Panc1 (cell line): ENCODE data around the gene FAM118A.
"Not testable (repeated sequence)": the region's sequence is repeated elsewhere in the genome, so short reads cannot be mapped to it uniquely, and the experiment has no call there.

Source experiments
- POLR2AphosphoS5 ChIP-seq: IDR thresholded peaks from 2 replicates; pipeline ENCODE4 v1.6.1; 2012; ENCODE audit warnings: mild to moderate bottlenecking, low read depth, low read length, moderate library complexity
- TCF7L2 ChIP-seq: IDR thresholded peaks from 2 replicates; pipeline ENCODE4 v1.6.1; 2011; ENCODE audit warnings: mild to moderate bottlenecking, low read depth, low read length, inconsistent platforms
- TF ChIP-seq, protein P1 (sequence below): fragments of 450-650 bp; IDR thresholded peaks from 2 replicates; pipeline ENCODE4 v1.5.1; 2017; ENCODE audit warnings: mild to moderate bottlenecking
- TF ChIP-seq, protein P2 (sequence below), 2 experiments: IDR thresholded peaks; 2 replicates each; pipeline ENCODE4 v1.6.1; 2011 to 2012; ENCODE audit warnings: low read depth in 2 of 2, control low read depth in 1 of 2, low read length in 1 of 2, mild to moderate bottlenecking in 1 of 2, moderate library complexity in 1 of 2; ENCODE audit not compliant: insufficient read depth in 1 of 2

DNA sequence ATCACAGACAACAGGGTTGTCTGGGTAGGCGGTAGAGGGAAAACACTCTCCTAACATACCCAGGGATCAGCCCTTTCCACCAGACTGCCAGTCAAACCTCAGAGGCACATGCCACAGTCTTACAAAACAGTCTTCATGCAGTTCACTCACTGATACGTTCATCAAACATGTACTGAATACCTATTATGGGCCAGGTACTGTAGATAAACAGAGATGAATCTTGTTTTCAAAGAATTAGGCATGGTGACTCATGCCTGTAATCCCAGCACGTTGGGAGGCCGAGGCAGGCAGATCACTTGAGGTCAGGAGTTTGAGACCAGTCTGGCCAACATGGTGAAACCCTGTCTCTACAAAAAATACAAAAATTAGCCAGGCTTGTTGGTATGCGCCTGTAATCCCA lies 43.0 kb downstream of the FAM118A start:
- TF ChIP-seq, protein P1, sequence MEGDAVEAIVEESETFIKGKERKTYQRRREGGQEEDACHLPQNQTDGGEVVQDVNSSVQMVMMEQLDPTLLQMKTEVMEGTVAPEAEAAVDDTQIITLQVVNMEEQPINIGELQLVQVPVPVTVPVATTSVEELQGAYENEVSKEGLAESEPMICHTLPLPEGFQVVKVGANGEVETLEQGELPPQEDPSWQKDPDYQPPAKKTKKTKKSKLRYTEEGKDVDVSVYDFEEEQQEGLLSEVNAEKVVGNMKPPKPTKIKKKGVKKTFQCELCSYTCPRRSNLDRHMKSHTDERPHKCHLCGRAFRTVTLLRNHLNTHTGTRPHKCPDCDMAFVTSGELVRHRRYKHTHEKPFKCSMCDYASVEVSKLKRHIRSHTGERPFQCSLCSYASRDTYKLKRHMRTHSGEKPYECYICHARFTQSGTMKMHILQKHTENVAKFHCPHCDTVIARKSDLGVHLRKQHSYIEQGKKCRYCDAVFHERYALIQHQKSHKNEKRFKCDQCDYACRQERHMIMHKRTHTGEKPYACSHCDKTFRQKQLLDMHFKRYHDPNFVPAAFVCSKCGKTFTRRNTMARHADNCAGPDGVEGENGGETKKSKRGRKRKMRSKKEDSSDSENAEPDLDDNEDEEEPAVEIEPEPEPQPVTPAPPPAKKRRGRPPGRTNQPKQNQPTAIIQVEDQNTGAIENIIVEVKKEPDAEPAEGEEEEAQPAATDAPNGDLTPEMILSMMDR = not testable (repeated sequence)
- not testable (repeated sequence) for TF ChIP-seq POLR2AphosphoS5, TCF7L2
- TF ChIP-seq, protein P2, sequence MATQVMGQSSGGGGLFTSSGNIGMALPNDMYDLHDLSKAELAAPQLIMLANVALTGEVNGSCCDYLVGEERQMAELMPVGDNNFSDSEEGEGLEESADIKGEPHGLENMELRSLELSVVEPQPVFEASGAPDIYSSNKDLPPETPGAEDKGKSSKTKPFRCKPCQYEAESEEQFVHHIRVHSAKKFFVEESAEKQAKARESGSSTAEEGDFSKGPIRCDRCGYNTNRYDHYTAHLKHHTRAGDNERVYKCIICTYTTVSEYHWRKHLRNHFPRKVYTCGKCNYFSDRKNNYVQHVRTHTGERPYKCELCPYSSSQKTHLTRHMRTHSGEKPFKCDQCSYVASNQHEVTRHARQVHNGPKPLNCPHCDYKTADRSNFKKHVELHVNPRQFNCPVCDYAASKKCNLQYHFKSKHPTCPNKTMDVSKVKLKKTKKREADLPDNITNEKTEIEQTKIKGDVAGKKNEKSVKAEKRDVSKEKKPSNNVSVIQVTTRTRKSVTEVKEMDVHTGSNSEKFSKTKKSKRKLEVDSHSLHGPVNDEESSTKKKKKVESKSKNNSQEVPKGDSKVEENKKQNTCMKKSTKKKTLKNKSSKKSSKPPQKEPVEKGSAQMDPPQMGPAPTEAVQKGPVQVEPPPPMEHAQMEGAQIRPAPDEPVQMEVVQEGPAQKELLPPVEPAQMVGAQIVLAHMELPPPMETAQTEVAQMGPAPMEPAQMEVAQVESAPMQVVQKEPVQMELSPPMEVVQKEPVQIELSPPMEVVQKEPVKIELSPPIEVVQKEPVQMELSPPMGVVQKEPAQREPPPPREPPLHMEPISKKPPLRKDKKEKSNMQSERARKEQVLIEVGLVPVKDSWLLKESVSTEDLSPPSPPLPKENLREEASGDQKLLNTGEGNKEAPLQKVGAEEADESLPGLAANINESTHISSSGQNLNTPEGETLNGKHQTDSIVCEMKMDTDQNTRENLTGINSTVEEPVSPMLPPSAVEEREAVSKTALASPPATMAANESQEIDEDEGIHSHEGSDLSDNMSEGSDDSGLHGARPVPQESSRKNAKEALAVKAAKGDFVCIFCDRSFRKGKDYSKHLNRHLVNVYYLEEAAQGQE (IDR thresholded peaks at IDR 0.05; ENCODE audit: insufficient read depth in 1 of 2, low read depth in 2 of 2, low read length in 1 of 2) = not testable (repeated sequence)
